ENCODE results near the gene FAM53B.

DNA sequence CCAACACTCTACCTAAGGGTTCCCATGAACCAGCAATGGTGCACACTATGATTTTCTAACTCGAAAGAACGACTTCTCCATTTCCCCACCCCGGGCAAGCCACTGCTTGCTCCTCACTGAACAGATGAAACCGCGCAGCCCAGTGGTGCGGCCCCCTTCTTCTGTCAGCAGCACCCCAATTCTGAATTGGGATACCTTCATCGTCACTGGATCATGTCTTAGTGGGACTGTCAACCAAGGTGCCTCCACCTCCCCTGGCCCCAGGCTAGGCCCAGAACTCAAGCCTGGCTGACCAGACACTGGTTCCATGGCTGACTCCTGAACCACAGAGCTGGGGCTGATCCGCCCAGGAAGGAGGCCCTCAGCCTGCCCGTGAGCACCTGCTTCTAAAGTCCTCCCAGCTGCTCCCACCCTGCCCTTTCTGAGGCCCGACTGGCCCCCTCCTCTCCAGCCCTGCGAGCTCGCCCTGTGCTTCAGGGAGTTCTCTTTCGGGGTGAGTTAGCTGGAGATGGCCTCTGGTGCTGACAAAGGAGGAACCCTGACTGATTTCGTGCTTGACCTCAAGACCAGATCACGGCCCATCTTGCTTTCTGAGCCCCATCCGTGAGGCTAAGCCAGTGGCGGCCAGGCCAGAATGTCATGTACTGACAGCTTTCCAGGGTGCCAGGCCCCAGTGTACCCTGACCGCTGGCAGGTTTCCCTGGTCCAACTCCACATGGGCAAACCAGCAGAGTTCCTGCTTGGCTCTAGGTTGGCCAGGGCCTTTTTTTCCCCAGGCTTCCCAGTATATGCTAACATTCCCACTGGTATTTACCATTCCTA, 44.5 kb downstream of the FAM53B start:
- TF ChIP-seq, protein P1, sequence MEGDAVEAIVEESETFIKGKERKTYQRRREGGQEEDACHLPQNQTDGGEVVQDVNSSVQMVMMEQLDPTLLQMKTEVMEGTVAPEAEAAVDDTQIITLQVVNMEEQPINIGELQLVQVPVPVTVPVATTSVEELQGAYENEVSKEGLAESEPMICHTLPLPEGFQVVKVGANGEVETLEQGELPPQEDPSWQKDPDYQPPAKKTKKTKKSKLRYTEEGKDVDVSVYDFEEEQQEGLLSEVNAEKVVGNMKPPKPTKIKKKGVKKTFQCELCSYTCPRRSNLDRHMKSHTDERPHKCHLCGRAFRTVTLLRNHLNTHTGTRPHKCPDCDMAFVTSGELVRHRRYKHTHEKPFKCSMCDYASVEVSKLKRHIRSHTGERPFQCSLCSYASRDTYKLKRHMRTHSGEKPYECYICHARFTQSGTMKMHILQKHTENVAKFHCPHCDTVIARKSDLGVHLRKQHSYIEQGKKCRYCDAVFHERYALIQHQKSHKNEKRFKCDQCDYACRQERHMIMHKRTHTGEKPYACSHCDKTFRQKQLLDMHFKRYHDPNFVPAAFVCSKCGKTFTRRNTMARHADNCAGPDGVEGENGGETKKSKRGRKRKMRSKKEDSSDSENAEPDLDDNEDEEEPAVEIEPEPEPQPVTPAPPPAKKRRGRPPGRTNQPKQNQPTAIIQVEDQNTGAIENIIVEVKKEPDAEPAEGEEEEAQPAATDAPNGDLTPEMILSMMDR (IDR thresholded peaks at IDR 0.05): no peak
- TF ChIP-seq ZFX (IDR thresholded peaks at IDR 0.05; ENCODE audit: borderline replicate concordance): no peak

Data from 22Rv1 (cell line).